ENCODE measurements around the gene TMEM63A.
"Not testable (repeated sequence)": the region's sequence is repeated elsewhere in the genome, so short reads cannot be mapped to it uniquely, and the experiment has no call there.

The TMEM63A gene

DNA sequence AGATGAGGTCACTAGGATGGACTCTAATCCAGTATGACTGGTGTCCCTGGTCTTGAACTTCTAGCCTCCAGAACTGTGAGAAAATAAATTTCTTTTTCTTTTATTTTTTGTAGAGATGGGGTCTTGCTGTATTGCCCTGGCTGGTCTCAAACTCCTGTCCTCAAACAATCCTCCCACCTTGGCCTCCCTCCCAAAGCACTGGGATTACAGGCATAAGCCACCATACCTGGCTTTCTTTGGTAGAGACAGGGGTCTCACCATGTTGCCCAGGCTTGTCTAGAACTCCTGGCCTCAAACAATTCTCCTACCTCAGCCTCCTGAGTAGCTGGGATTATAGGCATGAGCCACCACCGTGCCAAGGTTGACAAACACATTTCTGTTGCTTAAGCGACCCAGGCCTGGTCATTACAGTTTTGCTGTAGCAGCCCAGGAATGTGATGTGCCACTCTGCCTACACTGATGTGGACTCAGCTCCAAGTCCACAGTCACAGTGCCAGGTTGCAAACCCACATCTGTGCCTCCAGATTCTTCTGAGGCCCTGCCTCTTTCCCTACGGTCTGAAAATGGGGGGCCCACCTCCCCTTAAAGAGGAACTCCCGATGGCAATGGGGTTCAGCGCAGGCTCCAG, 25.9 kb upstream of the TMEM63A start:
- no peak for DNase-seq

DNA sequence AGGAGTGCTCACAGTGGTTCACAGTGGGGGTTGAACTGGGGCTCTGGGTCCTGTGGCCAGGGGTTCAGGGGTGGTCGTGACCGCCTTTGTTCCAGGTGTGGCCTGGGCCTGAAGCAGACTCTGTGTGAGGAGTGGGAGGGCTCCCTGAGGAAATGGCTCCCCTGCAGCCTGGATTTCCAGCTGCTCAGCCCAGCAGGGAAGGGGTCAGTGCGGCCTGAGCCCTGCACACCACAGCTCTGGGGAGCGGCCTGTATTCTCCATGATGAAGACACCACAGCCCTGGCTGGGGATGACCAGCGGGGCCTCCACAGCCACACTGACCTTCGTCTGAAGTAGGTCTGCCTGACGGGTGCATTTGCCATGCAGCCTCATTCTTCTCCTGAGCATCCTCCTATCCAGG, 25.2 kb upstream of the TMEM63A start:
- DNase-seq, result no peak

DNA sequence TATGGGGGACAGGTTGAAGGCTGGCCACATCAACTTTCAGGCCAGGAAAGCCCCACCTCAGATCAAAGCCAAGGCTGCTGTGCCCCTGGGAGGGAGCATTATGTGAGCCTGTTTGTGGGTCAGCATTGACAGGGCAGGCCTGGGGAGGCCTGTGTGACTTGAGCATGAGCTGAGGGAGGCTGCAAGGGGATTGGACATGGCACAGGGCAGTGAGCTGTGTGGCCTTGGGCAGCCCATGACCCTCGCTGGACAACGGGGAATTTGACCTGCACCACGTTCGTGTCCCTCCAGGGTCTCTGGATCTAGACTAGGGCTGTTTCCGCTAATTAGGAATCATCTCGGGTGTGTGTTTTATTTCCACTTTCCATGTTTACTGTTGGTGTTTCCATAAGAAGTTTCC, 24.3 kb upstream of the TMEM63A start:
- no peak for DNase-seq

DNA sequence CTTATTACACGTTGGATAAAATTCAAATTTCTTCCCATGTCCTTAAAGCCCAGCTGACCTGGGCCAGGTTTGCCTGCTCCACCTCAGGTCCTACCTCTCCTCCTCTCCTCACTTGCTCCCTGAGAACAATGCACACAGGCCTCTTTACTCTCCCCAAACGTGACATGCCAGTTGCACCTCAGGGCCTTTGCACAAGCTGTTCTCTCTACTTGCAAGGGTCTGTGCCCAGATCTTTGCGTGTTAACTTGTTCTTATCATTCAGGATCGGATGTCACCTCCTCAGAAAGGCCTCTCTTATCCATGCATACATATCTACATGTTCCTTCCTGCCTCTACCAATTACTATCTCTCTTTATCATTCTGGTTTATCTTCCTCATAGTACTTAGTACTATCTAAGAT, 21.4 kb upstream of the TMEM63A start:
- DNase-seq, result no peak

DNA sequence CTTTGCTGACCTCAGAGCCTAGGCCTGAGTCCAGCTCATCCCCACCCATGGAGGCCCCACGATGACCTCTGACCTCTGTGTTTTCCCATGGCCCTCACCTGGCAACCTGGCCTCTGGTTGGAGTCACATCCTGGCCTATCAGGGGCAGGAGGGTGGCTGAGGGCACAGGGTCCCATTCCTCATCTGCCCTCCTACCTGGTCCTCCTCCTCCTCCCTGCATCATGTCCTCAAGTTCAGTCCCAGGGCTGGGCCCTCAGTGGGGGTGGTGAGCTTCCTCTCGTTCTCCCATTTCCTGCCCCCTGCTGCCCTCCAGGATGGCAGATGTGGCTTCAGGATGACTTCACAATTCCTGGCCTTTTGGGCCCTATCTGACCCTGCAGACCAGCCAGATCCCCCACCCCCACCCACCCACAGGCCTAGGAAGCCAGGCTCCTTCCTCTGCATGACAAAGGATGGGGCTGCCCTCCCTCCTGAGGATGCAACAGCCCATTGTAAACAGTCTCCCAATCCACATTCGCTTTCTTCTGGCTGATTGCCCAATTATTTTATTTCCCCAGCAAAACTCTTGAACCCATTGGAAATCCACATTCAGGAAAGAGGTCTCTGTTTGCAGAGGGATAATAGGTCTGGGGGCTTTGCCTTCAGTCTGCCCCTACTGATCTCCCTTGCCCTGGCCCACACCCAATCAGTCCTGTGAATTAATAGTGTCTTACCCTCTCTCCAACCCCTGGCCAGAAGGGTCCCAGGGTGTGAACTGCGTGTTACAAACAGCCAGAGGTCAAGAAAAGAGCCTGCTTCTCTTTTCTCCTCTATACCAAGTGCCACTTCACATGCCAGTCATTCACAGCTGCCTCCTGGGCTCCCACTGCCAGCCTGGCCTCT, 17.1 kb upstream of the TMEM63A start:
- no peak for DNase-seq

DNA sequence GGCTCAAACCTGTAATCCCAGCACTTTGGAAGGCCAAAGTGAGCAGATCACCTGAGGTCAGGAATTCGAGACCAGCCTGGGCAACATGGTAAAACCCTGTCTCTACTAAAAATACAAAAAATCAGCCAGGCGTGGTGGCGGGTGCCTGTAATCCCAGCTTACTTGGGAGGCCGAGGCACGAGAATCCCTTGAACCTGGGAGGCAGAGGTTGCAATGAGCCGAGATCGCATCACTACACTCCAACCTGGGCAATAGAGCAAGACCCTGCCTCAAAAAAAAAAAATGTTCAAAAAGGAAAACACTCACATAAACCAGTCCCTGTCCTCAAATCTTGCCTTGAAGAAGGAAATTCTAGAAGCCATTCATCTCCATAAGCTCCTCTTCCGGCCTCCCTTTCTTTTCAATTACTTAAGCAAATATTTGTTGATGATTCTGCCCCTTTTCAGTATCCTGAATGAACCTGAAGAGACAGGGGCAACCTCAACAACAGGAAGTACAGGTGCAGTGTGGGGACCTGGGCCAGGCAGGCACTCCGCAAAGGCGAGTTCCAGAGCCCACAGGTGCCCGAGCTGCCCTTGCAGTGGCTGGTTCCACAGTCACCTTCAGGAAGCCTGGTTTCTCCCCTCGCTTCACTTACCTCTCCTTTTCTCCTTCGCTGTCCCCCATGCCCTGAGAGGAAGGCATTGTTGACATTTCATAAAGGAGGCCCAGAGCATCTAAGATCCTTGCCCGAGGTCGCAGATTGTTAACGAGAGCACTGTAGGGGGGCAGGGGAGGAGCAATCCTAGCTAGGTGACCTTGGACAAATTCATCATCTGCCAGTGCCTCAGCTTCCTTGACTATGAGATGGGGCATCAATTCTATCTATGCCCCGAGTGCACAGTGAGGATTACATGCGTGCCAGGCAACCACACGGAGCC, 15.7 kb upstream of the TMEM63A start:
- no peak for DNase-seq

DNA sequence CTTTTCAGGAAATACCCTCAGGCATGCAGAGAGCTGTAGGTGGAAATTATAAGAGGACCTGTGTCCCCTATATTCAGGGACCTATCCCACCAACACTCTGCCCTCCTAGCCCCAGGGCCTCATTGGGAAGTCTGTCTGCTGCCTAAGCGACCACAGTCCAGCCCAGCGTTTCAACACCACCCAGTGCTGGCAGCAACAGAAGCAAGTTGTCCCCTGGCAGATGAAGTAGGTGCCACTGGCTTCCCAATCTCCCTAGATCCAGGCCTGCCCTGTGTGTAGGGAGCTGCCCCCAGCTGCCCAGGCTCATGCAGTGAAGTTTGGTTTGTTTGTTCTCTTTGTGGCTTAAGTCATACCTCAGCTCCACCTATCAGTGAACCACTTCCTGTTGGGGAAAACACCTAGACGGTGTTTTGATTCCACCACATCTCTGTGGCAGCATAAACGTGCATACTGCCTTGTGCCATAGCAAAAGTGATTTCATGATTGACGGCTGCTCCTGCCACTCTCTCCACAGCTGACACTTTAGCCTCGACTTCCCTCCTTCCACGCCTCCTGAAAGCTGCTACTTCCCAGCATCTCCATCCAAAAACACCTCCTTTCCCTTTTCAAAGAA, 14.9 kb upstream of the TMEM63A start:
- DNase-seq, result peak; percentile 54

DNA sequence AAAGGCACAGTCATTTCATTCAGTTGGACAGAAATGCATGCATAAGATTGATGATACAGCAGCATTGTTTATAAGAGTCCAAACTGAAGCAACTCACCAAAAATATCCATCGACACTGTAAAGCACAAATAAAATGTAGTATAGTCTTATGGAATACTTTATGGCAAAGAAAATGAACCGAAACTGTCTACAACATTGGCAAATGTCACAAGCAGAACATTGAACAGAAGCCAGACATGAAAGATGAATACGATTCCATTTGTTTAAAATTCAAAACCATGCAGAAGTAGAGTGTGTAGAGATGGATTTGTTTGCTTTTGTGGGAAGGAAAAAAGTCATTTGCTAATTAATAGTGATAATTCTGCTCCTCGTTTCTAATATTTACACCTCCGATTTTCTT, 14.3 kb upstream of the TMEM63A start:
- DNase-seq, result no peak

DNA sequence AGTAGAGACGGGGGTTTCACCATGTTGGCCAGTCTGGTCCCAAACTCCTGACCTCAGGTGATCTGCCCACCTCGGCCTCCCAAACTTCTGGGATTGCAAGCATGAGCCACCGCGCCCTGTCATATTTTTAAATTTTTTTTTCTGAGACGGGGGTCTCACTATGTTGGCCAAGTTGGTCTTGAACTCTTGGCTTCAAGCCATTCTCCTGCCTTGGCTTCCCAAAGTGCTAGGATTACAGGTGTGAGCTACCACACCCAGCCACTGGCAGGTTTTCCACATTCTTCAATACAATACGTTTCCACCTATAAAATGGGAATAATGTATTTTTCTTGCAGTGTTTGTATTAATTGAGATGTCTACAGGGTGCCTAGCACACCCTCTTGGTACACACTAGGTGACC, 10.1 kb upstream of the TMEM63A start:
- no peak for DNase-seq

DNA sequence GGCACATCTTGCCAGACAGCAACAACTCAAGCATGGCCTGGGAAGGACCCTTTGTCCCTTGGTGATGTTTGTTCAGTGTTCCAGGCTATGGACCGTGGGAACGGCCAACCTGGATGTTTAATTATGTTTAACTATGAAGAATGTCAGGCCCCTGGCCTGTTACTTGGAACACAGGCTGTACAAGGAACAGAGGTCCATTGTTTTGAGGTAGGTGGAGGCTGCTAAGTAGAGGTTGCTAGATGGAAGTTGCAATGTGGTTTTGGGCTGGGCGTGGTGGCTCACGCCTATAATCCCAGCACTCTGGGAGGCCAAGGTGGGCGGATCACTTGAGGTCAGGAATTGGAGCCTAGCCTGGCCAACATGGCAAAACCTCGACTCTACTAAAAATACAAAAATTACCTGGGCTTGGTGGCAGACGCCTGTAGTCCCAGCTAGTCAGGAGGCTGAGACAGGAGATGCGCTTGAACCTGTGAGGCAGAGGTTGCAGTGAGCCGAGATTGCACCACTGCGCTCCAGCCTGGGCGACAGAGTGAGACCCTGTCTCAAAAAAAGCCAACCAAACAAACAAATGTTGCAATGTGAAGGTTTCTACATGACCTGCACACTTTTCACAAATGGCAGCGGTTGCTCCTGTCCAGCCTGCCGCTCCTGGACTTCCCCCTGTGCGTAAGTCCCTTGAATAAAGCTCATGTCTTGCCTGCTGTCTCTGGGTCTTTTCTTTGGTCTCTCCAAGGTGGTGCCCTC, 9.2 kb upstream of the TMEM63A start:
- DNase-seq, result no peak

DNA sequence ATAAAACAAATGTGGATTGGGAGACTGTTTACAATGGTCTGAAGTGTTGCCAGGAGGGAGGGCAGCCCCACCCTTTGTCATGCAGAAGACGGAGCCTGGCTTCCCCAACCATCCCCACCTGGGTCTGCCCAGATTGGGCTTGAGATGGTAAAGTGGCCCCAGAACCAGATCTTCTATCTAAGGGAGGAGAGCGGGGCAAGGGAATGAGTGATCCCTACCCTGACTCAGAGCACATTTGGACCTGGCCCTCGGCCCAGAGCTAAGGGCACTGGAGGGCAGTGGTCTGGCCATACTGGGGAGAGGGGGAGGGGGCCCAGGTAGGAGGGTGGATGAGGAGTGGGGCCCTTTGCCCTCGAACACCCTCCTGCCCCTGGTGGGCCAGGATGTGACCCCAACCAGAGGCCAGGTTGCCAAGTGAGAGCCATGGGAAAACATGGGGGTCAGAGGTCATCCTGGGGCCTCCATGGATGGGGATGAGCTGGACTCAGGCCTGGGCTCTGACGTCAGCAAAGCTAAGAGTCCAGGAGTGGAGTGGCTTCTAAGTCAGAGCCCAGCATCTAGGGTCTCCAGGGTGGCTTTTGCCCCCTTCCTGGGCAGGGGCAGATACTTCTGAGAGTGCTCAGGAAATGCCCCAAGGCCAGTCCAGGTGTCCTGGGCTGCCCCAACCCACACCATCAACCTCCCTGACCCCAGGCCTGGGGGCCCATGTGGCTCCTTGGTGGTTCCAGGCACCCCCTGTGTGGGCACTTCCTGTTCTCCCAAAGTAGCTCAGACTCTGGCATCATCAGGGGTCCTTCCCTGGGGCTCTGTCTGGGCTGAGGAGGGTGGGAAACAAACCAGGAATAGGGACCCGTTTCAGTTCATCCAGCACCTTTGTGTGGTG, 8.4 kb upstream of the TMEM63A start:
- DNase-seq, result no peak

DNA sequence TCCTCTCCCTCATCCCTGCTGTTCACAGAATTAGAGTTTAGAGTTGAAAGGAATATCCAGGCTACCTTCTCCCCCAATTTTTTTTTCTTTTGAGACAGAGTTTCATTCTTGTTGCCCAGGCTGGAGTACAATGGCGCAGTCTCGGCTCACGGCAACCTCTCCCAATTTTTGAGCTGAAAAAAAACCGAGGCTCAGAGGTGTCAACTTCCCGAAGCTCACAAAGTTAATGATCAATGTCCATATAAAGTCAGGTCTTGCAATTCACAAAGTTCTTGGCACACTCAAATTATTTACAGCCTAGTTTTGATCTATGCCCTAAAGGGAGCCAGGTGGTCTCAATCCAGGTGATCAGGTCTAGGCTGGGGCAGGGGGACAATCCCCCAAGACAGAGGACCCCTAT, 7.6 kb upstream of the TMEM63A start:
- no peak for DNase-seq

DNA sequence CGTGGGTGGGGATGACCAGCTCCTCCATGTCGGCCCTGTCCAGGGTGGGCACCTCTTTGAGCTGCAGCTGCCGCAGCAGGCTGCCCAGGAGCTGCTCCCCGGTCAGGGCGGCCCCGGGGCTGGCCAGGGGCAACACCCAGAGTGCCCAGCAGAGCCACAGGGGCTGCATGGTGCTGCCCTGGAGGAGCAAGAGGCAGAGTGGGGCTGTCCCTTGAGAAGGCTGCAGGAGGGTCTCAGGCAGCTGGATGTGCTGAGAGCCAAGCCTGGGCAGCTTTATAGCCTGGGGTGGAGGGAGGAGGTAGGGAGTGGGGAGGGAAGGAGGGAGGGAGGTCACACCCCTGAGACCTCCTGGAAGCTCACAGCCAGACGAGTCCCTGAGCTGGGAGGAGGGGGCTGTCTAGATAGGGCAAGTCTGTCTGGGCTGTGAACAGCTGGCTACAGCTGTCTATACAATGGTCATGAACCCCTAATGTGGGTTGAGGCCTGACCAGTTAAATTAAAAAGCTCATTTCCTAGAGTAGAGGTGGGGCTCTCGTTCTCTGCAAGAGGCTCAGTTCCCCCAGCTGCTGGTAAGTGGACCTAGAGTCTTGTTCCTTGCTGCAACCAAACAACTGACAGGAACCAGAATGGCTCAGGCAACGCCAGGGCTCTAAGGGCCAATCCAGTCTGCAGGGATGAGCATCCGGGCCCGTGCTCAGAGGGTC, 6.9 kb upstream of the TMEM63A start, which contains the start of gene LEFTY1:
TSS of gene LEFTY1 (minus strand) at position 249 of the 704 bp plus-strand sequence. CDS start at position 169, 80 bp downstream.
- DNase-seq, result no peak

DNA sequence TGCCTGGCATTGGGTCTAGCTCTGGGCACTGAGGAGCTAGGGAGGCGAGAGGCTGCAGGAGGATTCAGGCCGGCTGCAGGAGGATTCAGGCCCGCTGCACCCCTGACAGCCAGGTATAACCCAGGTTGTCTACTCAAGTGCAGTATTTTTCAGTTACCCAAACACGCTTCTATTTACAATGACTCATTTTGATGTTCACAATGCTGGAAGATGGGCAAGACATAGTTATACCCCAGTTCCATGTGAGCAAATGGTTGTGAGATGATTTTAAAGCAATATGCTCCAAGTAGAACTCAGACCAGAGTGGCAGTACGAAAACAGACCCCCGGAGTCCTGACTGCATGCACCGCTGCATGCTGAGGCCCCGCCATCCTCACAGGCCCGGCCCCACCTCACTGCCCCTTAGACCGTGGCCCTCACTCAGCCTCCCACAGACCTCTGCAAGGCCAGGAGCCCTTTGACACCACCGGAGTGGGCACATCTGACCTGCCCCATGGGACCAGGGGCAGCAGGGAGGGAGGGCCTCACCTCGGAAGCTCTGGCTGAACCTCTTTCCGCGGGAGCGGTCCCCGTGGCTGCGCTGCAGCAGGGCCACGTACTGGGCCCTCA, 6.2 kb upstream of the TMEM63A start:
- no peak for DNase-seq

DNA sequence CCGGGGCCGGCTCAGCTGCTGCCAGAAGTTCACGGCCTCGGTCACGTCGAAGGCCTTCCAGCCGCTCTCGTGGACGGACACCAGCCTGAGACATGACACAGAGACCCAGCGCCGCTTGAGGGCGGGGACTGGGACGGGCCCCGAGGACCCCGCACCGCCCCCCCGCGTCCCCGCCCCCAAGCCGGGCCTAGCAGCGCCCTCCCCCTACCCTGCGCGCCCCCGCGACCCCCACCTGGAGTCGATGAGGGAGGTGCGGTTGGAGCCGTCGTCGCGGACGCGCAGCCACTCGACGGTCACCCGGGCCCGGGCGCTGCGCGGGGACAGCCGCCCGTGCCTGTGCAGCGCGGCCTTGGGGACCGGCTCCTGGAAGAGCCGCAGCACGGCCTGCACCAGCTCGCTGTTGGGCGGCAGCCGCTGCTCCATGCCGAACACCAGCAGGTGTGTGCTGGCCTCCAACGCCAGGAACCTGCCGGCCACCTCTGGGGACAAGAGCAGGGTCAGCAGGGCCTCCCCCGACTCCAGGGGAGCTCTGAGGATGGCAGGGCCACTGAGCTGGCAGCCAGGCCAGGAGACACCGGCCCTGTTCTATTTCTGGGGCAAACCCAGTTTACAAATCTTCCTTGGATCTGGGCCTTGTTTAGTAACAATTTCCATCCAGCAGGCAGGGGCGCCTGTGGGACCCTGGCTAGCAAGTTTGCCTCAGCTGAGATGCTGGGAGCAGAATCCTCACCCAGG, 5.5 kb upstream of the TMEM63A start:
- not testable (repeated sequence) for DNase-seq

DNA sequence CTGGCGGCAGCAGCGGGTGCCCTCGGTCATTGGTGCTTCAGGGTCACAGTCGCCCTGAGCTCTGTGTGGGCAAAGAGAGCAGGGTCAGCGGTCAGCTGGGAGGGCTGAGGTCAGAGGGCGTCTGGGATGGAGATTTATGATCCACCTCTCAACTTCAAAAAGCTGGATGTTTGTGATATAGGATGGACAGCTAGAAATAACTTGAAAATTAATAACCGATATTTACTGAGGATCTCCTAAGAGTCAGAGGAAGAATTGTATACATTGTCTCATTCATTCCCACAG, 4.8 kb upstream of the TMEM63A start:
- DNase-seq, result no peak

DNA sequence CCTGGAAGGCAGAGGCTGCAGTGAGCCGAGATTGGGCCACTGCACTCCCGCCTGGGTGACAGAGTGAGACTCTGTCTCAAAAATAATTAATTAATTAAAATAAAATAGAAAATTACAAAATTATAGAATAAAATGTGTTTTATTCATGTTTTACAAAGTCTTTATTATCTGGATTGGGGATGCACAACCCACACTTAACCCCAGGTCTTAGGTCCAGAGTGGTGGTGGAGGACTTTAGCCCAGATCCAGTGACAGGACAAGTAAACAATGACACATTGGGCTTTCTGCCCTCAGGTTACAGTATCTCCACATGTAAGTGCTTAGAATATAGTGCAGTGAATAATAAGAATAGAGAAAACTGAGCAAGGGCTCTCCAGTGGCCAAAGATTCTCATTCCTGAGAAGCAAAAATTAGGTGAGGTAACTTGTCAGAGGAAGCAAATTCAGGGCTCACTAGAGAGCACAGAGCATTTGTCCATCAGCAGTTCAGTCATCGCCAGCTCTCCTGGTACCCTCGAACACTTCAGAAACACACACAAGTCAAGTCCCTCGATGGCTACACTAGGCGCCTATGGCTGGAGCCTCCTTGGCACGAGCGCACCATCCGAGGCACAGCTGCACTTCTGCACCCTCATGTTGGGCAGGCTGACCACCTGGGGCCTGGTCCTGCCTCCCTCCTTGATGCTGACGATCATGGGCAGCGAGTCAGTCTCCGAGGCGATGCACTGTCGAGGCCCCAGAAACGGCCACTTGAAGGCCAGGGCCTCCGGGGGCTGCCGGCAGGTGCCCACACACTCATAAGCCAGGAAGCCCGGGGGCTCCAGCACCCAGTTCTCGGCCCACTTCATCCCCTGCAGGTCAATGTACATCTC, 4.2 kb upstream of the TMEM63A start:
- DNase-seq, result no peak

DNA sequence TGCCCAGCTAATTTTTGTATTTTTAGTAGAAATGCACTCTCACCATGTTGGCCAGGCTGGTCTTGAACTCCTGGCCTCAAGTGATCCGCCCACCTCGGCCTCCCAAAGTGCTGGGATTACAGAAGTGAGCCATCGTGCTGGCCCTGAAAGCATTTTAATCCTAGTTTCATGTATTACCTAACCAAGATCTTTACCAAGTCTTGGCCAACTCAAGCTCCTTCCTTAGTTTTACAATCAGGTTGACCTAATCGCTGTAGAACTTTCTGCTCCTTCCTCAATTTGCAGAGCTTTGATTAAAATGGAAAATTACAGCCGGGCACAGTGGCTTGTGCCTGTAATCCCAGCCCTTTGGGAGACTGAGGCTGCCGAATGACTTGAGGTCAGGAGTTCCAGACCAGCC, 3.2 kb upstream of the TMEM63A start:
- DNase-seq, result no peak
